ENCODE data around the gene EP400. TPM values are rescaled to one million over a fixed set of nuclear protein-coding genes. Genes with fewer than 3 reads are reported as not detected.

EP400 gene
- total and polyA plus RNA-seq, 2 of the 8 experiments (the other 6 are each of a cell fraction or from before 2014, with no cell fraction given) = 13.1 to 69.7 TPM

GRCh38 chr12:131933387-131933786 is 16.4 kb upstream of the EP400 start (continued):
- TF ChIP-seq CHD7 (IDR thresholded peaks at IDR 0.05; ENCODE audit: insufficient replicate concordance, low read length) (no peak), NANOG (IDR thresholded peaks at IDR 0.05; ENCODE audit: insufficient read depth, low read depth, low read length, poor library complexity, severe bottlenecking) (no peak), POLR2AphosphoS5 (IDR thresholded peaks at IDR 0.05; ENCODE audit: low read depth, low read length) (no peak), JUND (IDR thresholded peaks at IDR 0.05; ENCODE audit: low read length) (no peak), NRF1 (IDR thresholded peaks at IDR 0.05; ENCODE audit: low read depth, low read length) (no peak), CTBP2 (IDR thresholded peaks at IDR 0.05; ENCODE audit: borderline replicate concordance, insufficient read depth, insufficient read length, low read length) (no peak), SP2 (IDR thresholded peaks at IDR 0.05; ENCODE audit: low read length) (no peak), JUN (IDR thresholded peaks at IDR 0.05; ENCODE audit: low read depth, low read length) (no peak), RNF2 (IDR thresholded peaks at IDR 0.05; ENCODE audit: borderline replicate concordance, low read depth, low read length, missing control alignments, poor library complexity, severe bottlenecking) (no peak)

Data from H1 (cell line).